Left renal pelvis (tissue), 4 donors: ENCODE results near the gene SLC35E1. TPM values are rescaled to one million over a fixed set of nuclear protein-coding genes. Genes with fewer than 3 reads are reported as not detected.
"Not testable (repeated sequence)": the region's sequence is repeated elsewhere in the genome, so short reads cannot be mapped to it uniquely, and the experiment has no call there.

ENCODE experiments used
- DNase-seq, 4 donors: peaks; one replicate each; pipeline ENCODE4 v3.0.0-alpha.2; 2013; ENCODE audit warnings: low read depth in 4 of 4, low spot score in 3 of 4
- polyA plus RNA-seq, 4 donors: library from polyadenylated mRNA; unstranded; fragments of 120-200 nt; gene quantifications; one replicate each; pipeline ENCODE4 v1.2.1, GENCODE V29; 2013; ENCODE audit not compliant: insufficient read length in 4 of 4

Gene SLC35E1
- polyA plus RNA-seq, 4 donors, result 38.1 to 47.6 (median 40.4) TPM

- DNase-seq, result no peak
Measured at GRCh38 chr19:16506961-16507360, 65.3 kb downstream of the SLC35E1 start.

DNA sequence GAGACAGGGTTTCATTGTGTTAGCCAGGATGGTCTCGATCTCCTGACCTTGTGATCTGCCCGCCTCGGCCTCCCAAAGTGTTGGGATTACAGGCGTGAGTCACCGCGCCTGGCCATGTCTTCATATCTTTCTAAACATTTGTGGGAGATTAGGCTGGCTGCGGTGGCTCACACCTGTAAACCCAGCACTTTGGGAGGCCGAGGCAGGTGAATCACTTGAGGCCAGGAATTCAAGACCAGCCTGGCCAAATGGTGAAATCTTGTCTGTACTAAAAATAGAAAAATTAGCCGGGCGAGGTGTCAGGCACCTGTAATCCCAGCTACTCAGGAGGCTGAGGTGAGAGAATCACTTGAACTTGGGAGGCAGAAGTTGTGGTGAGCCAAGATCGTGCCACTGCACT lies 66.1 kb downstream of the SLC35E1 start:
- DNase-seq, result not testable (repeated sequence)

GRCh38 chr19:16504271-16504670 lies 67.9 kb downstream of the SLC35E1 start:
- DNase-seq, result no peak

Other genes with a start within 250 kb of the SLC35E1 start
- gene KLF2, start 247.6 kb downstream of the SLC35E1 start, polyA plus RNA-seq, result 100 to 1,000 TPM in 1 of 4 donors, 10 to 100 TPM in 3; 15.9 to 254 (median 27.3) TPM
- 10 to 100 TPM; 26.5 to 33.4 (median 27.2) TPM for gene EPS15L1, start 100.4 kb downstream of the SLC35E1 start, polyA plus RNA-seq
- gene CALR3, start 76.2 kb downstream of the SLC35E1 start, polyA plus RNA-seq, result under 1 TPM in 1 of 4 donors, not detected in 3; 0.10 TPM
- gene C19orf44, start 76.0 kb downstream of the SLC35E1 start, polyA plus RNA-seq, result 10 to 100 TPM; 11.8 to 15.8 (median 12.2) TPM
- 10 to 100 TPM; 30.3 to 55.1 (median 36.6) TPM for gene CHERP, start 30.0 kb downstream of the SLC35E1 start, polyA plus RNA-seq
- 1 to 10 TPM; 6.4 to 8.2 (median 7.0) TPM for gene MED26, start 55.8 kb upstream of the SLC35E1 start, polyA plus RNA-seq
- gene SMIM7, start 87.7 kb upstream of the SLC35E1 start, polyA plus RNA-seq, result 100 to 1,000 TPM in 3 of 4 donors, 10 to 100 TPM in 1; 79.6 to 112 (median 104) TPM
- gene TMEM38A, start 88.7 kb upstream of the SLC35E1 start, polyA plus RNA-seq, result 1 to 10 TPM; 3.7 to 9.3 (median 8.2) TPM
- gene NWD1, start 147.4 kb upstream of the SLC35E1 start, polyA plus RNA-seq, result under 1 TPM; 0.01 to 0.11 (median 0.08) TPM